OCI-LY7 (cell line): ENCODE data around the gene RBM19. TPM values are rescaled to one million over a fixed set of nuclear protein-coding genes. Genes with fewer than 3 reads are reported as not detected.

Experiments used
- BruUV-seq: library from RNA; stranded (reverse); fragments of 400-500 nt; replicated peaks from 2 replicates; lab custom pipeline; 2021; lab: Mats Ljungman, UMichigan
- CTCF ChIA-PET: fragments of 300-600 bp; sonication (Branson Sonifier 250); formaldehyde crosslinking; loops from one replicate; lab custom pipeline; 2022; ENCODE audit warnings: antibody characterized with exemption; ENCODE audit not compliant: unreplicated experiment; lab: Charles Lee
- POLR2A ChIA-PET: fragments of 300-600 bp; sonication (Branson Sonifier 250); formaldehyde crosslinking; loops from one replicate; lab custom pipeline; 2022; ENCODE audit warnings: antibody characterized with exemption; lab: Charles Lee
- DNase-seq: peaks from one replicate; pipeline ENCODE4 v3.0.0-alpha.2; 2015; ENCODE audit warnings: low spot score
- H2AFZ ChIP-seq: fragments of 200-600 bp; sonication (generic), shearing (Covaris generic); 2 replicates; pipeline ENCODE4 v1.6.1; 2014; ENCODE audit warnings: mild to moderate bottlenecking, antibody characterized with exemption, low read length, moderate library complexity
- H3K27ac ChIP-seq: fragments of 200-600 bp; sonication (generic); 2 replicates; pipeline ENCODE4 v1.5.1; 2014; ENCODE audit warnings: mixed run types, low read depth, mild to moderate bottlenecking, moderate library complexity, low read length, inconsistent platforms; ENCODE audit not compliant: poor library complexity, severe bottlenecking
- H3K36me3 ChIP-seq: fragments of 200-600 bp; sonication (generic); 2 replicates; pipeline ENCODE4 v1.6.1; 2014; ENCODE audit warnings: mild to moderate bottlenecking, antibody characterized with exemption, low read length, moderate library complexity, mixed read lengths; ENCODE audit not compliant: insufficient read depth
- H3K4me1 ChIP-seq: fragments of 200-600 bp; sonication (generic); 2 replicates; pipeline ENCODE4 v1.5.1; 2014; ENCODE audit warnings: mild to moderate bottlenecking, low read length; ENCODE audit not compliant: insufficient read depth, poor library complexity, severe bottlenecking
- H3K4me2 ChIP-seq: fragments of 200-600 bp; sonication (generic); 2 replicates; pipeline ENCODE4 v1.6.1; 2014; ENCODE audit warnings: mild to moderate bottlenecking, low read length
- H3K4me3 ChIP-seq: fragments of 200-600 bp; sonication (generic); 2 replicates; pipeline ENCODE4 v1.5.1; 2014; ENCODE audit warnings: mild to moderate bottlenecking, low read depth, low read length; ENCODE audit not compliant: poor library complexity, severe bottlenecking
- H3K79me2 ChIP-seq: fragments of 200-600 bp; sonication (generic); 2 replicates; pipeline ENCODE4 v1.6.1; 2016; ENCODE audit warnings: low read depth, mild to moderate bottlenecking, low read length, moderate library complexity, mixed read lengths; ENCODE audit not compliant: insufficient read depth
- H3K9me2 ChIP-seq: fragments of 200-600 bp; sonication (generic); 2 replicates; pipeline ENCODE4 v1.6.1; 2016; ENCODE audit warnings: mild to moderate bottlenecking, low read length, mixed read lengths; ENCODE audit not compliant: insufficient read depth
- H3K9me3 ChIP-seq: fragments of 200-600 bp; sonication (generic); 2 replicates; pipeline ENCODE4 v1.6.1; 2014; ENCODE audit warnings: mild to moderate bottlenecking, mixed run types, low read length, mixed read lengths
- H4K20me1 ChIP-seq: fragments of 200-600 bp; sonication (generic); 2 replicates; pipeline ENCODE4 v1.6.1; 2014; ENCODE audit warnings: mild to moderate bottlenecking, antibody characterized with exemption, low read length, moderate library complexity, mixed read lengths; ENCODE audit not compliant: insufficient read depth
- CTCF ChIP-seq: fragments of 200-600 bp; sonication (generic); conservative IDR thresholded peaks from 2 replicates; pipeline ENCODE4 v1.5.1; 2014; ENCODE audit warnings: mild to moderate bottlenecking, antibody characterized with exemption, low read length, moderate library complexity, mixed read lengths
- EZH2phosphoT487 ChIP-seq: fragments of 200-600 bp; sonication (generic); IDR thresholded peaks from 2 replicates; pipeline ENCODE4 v1.6.1; 2018; ENCODE audit warnings: low read depth, borderline replicate concordance, mild to moderate bottlenecking, mixed run types, antibody characterized with exemption, low read length, moderate library complexity, mixed read lengths
- intact Hi-C: fragments of 100-400 bp; cut with micrococcal nuclease; formaldehyde crosslinking; loops from one replicate; pipeline ENCODE4 v1.10.0; 2022; ENCODE audit not compliant: unreplicated experiment
- total RNA-seq, 2 experiments: library from RNA; depleted of rRNA in 1 of 2; stranded (reverse); fragments of >200 nt in 1 of 2; shearing (Covaris generic) in 1 of 2; gene quantifications; 2 replicates each; pipeline ENCODE4 v1.2.3, GENCODE V29; 2014 to 2022

RBM19 gene
- total RNA-seq, 2 experiments from 2014 or later: 37.8 to 46.2 TPM

GRCh38 chr12:113846883-113847755 lies 119.0 kb downstream of the RBM19 start:
- POLR2A ChIA-PET: no interaction called here
- no peaks in the 10 kb centered on the region for H4K20me1 ChIP-seq
- BruUV-seq: no TSS peak
- H3K9me2 ChIP-seq: no peaks in the 10 kb centered on the region
- DNase-seq: no peak
- CTCF ChIA-PET: interaction anchor here (0.5 kb wide), 1 partner anchor 32 kb away, joined by 3 read pairs; no protein-coding TSS in a partner anchor
- H3K4me2 ChIP-seq: no peak overlapping the region
- H3K4me3 ChIP-seq: no peak overlapping the region
- no peaks in the 10 kb centered on the region for H3K4me1 ChIP-seq
- intact Hi-C loops: no loop called here
- no peaks in the 10 kb centered on the region for H3K79me2 ChIP-seq
- TF ChIP-seq EZH2phosphoT487 (no peak), CTCF (no peak)
- no peaks in the 10 kb centered on the region for H3K36me3 ChIP-seq
- H2AFZ ChIP-seq: no peak overlapping the region
- H3K9me3 ChIP-seq: no peaks in the 10 kb centered on the region
- no peak overlapping the region for H3K27ac ChIP-seq

DNA sequence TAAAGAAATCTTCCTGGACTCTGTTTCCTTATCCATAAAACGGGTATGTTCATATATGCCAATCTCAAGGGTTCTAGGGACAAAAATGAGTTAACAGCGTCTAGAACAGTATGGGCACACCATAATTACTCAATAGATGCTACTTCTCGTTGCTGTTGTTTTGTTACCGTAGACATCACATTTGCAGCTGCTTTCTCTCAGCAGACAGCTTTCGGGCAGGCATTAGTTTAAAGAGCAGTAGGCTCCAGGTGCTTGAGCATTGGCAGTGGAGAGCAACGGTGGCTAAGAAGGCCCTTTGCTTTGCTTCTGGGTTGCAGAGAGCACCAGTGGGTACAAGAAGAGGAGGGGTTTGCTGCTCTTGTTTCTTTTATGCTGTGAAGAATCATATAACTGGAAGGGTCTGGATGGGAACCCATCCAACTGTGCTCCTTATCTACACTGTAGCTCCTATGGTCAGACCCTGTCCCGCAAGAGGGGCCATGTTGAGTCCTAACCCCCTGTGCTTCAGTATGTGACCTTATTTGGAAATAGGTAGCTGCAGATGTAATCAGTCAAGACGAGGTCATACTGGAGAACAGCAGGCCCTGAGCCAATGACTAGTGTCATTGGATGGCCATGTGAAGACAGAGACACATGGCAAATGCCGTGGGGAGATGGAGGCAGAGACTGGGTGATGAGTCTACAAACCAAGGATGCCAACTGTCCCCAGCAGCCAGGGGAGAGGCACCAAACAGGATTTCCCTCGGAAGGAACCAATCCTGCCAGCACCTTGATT lies 120.0 kb downstream of the RBM19 start:
- no peak for DNase-seq
- Histone ChIP-seq H4K20me1 (no peaks in the 10 kb centered on the region), H3K9me3 (no peaks in the 10 kb centered on the region), H3K9me2 (no peaks in the 10 kb centered on the region), H2AFZ (no peak overlapping the region), H3K4me3 (no peak overlapping the region), H3K4me2 (no peak overlapping the region), H3K36me3 (no peaks in the 10 kb centered on the region), H3K4me1 (no peaks in the 10 kb centered on the region), H3K79me2 (no peaks in the 10 kb centered on the region), H3K27ac (no peak overlapping the region)
- ChIA-PET CTCF (interaction anchor here (0.5 kb wide), 1 partner anchor 33 kb away, joined by 3 read pairs; no protein-coding TSS in a partner anchor), POLR2A (no interaction called here)
- TF ChIP-seq CTCF (no peak), EZH2phosphoT487 (no peak)
- BruUV-seq: no TSS peak
- intact Hi-C loops: no loop called here
